Measurements from ENCODE around the gene HIVEP3.

Gene HIVEP3

DNA sequence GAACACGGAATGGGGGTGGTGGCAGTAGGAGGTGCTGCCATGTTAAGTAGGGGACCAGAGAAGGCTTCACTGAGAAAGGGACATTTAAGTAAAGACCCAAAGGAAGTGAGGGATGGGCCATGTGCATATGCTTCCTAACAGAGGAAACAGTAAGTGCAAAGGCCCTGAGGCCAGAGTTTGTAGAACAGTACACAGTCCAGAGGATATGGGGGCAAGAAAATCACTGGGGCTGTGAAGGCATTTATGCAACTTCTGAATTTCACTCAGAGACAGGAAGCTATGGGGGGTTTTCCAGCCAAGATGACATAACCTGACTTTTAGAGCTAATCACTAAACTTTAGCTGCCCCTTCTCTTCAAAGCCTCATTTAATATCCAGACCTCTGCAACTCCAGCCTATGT lies 231.7 kb downstream of the HIVEP3 start:
- no peaks in the 10 kb centered on the region for H3K27me3 ChIP-seq (replicated peaks in 2 of 5; ENCODE audit: control insufficient read depth in 4 of 5, insufficient read depth in 5 of 5, low read length in 4 of 5)
- H3K4me3 ChIP-seq (ENCODE audit: control insufficient read depth in 1 of 7, extremely low read depth in 1 of 7, insufficient read depth in 4 of 7, low read depth in 2 of 7, low read length in 6 of 7) = no peak overlapping the region
- peaks cover 10 to 38% (median 24%) of the 10 kb centered on the region in 4 experiments for H3K4me1 ChIP-seq (ENCODE audit: control extremely low read depth in 1 of 4, control insufficient read depth in 4 of 4, insufficient read depth in 4 of 4, low read length in 3 of 4)
- H3K27ac ChIP-seq (ENCODE audit: insufficient read depth in 1 of 2, low read depth in 1 of 2, low read length in 2 of 2, poor library complexity in 1 of 2, severe bottlenecking in 2 of 2) = no peak overlapping the region
- ChIA-PET POLR2A (no interaction called here), CTCF (interaction anchor here (0.9 to 1.6 kb wide), 2 partner anchors 27 to 32 kb away, joined by 3 to 5 read pairs; no protein-coding TSS in a partner anchor)
- WGBS (ENCODE audit: insufficient coverage) = 100% methylated on average over 1 of the region's 1 CpG
- no peak for DNase-seq
- H3K36me3 ChIP-seq (ENCODE audit: control insufficient read depth in 4 of 4, insufficient read depth in 4 of 4, low read length in 3 of 4) = no peaks in the 10 kb centered on the region
- H3K9me3 ChIP-seq (ENCODE audit: control extremely low read depth in 1 of 5, control insufficient read depth in 4 of 5, insufficient read depth in 2 of 5, low read depth in 1 of 5, low read length in 4 of 5) = no peaks in the 10 kb centered on the region

DNA sequence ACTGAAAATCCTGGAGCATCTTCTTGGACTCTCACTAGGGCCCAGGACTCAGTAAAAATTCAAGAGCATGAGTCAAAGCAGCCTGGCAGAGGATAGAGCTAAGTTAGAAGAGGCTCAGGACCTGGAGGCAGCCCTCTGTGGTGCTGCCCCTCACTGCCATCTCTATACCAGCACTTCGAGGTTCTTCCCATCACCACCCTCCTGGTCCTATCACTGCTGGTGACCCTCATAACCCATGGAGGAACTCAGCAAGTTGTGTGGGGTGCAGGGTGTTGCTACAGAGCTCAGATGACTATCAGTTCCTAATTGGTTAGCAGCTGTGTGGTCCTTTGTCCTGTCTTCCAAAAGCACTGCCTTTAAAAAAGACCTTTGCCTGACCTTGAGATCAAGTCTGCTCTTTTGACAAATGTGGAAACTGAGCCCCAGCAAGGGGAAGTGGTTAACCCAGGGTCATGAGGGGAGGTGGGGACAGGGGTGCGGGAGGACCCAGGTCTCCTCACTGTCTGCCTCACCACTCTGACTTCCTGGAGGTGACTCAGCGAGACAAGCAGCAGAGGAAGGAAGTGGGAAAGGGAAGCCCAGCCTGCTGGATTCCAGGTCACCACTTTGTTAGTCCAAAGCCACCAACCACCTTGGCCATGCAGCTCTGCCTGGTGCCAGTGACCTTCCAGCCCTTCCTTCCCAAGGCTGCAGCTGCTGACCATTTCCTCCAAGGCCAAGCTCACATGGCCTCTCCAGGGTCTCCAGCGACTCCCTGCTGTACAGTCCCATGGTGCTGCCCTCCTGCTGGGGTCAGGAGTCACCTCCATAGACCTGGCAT lies 234.8 kb downstream of the HIVEP3 start:
- WGBS (ENCODE audit: insufficient coverage) = 21% methylated on average over 3 of the region's 4 CpGs
- no peaks in the 10 kb centered on the region for H3K27me3 ChIP-seq (replicated peaks in 2 of 5; ENCODE audit: control insufficient read depth in 4 of 5, insufficient read depth in 5 of 5, low read length in 4 of 5)
- H3K4me3 ChIP-seq (ENCODE audit: control insufficient read depth in 1 of 7, extremely low read depth in 1 of 7, insufficient read depth in 4 of 7, low read depth in 2 of 7, low read length in 6 of 7) = peak overlapping the region in 1 of 7 experiments; percentile 14
- H3K36me3 ChIP-seq (ENCODE audit: control insufficient read depth in 4 of 4, insufficient read depth in 4 of 4, low read length in 3 of 4) = no peaks in the 10 kb centered on the region
- ChIA-PET CTCF (interaction anchor here (0.7 to 0.9 kb wide), 3 partner anchors 11 to 15 kb away, joined by 3 to 4 read pairs (median 3); no protein-coding TSS in a partner anchor), POLR2A (no interaction called here)
- H3K27ac ChIP-seq (ENCODE audit: insufficient read depth in 1 of 2, low read depth in 1 of 2, low read length in 2 of 2, poor library complexity in 1 of 2, severe bottlenecking in 2 of 2) = no peak overlapping the region
- no peaks in the 10 kb centered on the region for H3K9me3 ChIP-seq (ENCODE audit: control extremely low read depth in 1 of 5, control insufficient read depth in 4 of 5, insufficient read depth in 2 of 5, low read depth in 1 of 5, low read length in 4 of 5)
- peaks cover 10 to 38% (median 24%) of the 10 kb centered on the region in 4 experiments for H3K4me1 ChIP-seq (ENCODE audit: control extremely low read depth in 1 of 4, control insufficient read depth in 4 of 4, insufficient read depth in 4 of 4, low read length in 3 of 4)
- DNase-seq = peak; percentile 21 to 56 (median 43)

DNA sequence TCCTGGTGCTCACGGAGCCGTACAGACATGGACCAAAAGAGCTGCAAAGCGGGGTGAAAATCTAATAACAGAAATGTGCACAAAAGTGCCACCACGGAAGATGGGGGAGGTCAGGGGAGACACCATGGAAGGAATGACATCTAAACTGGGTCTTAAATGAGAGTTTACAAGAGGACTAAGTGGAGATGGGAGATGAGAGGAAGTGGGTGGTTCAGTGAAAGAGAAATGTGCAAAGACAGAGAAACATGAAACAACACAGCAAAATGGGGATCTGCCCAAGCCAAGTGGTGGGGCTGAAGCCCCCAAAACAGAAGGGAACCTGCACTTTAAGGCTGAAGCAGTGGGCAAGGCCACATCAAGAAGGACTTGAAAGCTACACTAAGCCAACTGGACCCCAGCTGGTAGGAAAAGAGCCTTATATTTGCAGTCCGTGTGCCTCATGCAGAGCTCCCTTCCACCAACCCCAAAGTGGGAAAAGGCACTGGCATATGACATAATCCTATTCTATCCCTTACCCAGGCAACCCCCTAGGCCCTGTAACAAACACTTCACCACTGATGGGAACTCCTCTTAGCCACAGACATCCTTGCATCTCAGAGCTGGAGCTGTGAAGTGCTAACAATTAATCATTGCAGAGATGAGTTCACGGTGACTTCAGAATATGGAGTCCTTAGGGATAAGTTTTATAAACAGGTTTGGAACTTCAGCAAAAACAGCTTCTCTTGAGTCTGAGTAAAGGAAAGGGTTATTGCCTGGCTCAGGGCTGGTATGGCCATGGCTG lies 235.7 kb downstream of the HIVEP3 start:
- H3K27ac ChIP-seq (ENCODE audit: insufficient read depth in 1 of 2, low read depth in 1 of 2, low read length in 2 of 2, poor library complexity in 1 of 2, severe bottlenecking in 2 of 2) = no peak overlapping the region
- H3K27me3 ChIP-seq (replicated peaks in 2 of 5; ENCODE audit: control insufficient read depth in 4 of 5, insufficient read depth in 5 of 5, low read length in 4 of 5) = no peaks in the 10 kb centered on the region
- peaks cover 10 to 43% (median 25%) of the 10 kb centered on the region in 4 experiments for H3K4me1 ChIP-seq (ENCODE audit: control extremely low read depth in 1 of 4, control insufficient read depth in 4 of 4, insufficient read depth in 4 of 4, low read length in 3 of 4)
- POLR2A ChIA-PET = no interaction called here
- DNase-seq = no peak
- no peaks in the 10 kb centered on the region for H3K36me3 ChIP-seq (ENCODE audit: control insufficient read depth in 4 of 4, insufficient read depth in 4 of 4, low read length in 3 of 4)
- 93% methylated on average over 4 of the region's 6 CpGs for WGBS (ENCODE audit: insufficient coverage)
- CTCF ChIA-PET = interaction anchor here (0.9 kb wide), 1 partner anchor 12 kb away, joined by 3 read pairs; no protein-coding TSS in a partner anchor
- no peak overlapping the region for H3K4me3 ChIP-seq (ENCODE audit: control insufficient read depth in 1 of 7, extremely low read depth in 1 of 7, insufficient read depth in 4 of 7, low read depth in 2 of 7, low read length in 6 of 7)
- no peaks in the 10 kb centered on the region for H3K9me3 ChIP-seq (ENCODE audit: control extremely low read depth in 1 of 5, control insufficient read depth in 4 of 5, insufficient read depth in 2 of 5, low read depth in 1 of 5, low read length in 4 of 5)

DNA sequence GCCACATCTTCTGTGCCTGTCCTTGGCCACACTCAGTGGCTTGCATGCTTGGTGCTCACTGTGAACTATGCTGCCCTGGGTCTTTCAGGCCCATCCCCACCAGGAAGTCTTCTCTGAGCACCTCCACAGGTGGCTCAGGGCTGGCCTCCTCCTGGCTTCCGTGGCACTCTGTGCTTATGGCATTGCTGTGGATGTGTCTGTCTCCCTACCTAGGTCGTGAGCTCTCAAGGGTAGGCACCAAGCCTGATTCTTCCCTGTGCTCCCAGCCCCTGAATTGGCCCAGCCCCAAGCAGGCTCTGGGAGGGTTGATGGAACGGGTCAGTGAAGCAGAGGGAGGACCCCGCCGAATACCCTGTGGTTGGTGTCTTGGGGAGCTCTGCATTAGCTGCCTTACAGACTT lies 236.6 kb downstream of the HIVEP3 start:
- ChIA-PET POLR2A (no interaction called here), CTCF (interaction anchor here (0.9 to 1.2 kb wide), 3 partner anchors 8 to 29 kb away, joined by 3 read pairs; no protein-coding TSS in a partner anchor)
- H3K27ac ChIP-seq (ENCODE audit: insufficient read depth in 1 of 2, low read depth in 1 of 2, low read length in 2 of 2, poor library complexity in 1 of 2, severe bottlenecking in 2 of 2) = no peak overlapping the region
- WGBS (ENCODE audit: insufficient coverage) = 95% methylated on average over 2 of the region's 5 CpGs
- no peaks in the 10 kb centered on the region for H3K9me3 ChIP-seq (ENCODE audit: control extremely low read depth in 1 of 5, control insufficient read depth in 4 of 5, insufficient read depth in 2 of 5, low read depth in 1 of 5, low read length in 4 of 5)
- H3K36me3 ChIP-seq (ENCODE audit: control insufficient read depth in 4 of 4, insufficient read depth in 4 of 4, low read length in 3 of 4) = no peaks in the 10 kb centered on the region
- peaks cover 10 to 40% (median 25%) of the 10 kb centered on the region in 4 experiments for H3K4me1 ChIP-seq (ENCODE audit: control extremely low read depth in 1 of 4, control insufficient read depth in 4 of 4, insufficient read depth in 4 of 4, low read length in 3 of 4)
- H3K27me3 ChIP-seq (replicated peaks in 2 of 5; ENCODE audit: control insufficient read depth in 4 of 5, insufficient read depth in 5 of 5, low read length in 4 of 5) = no peaks in the 10 kb centered on the region
- H3K4me3 ChIP-seq (ENCODE audit: control insufficient read depth in 1 of 7, extremely low read depth in 1 of 7, insufficient read depth in 4 of 7, low read depth in 2 of 7, low read length in 6 of 7) = no peak overlapping the region
- no peak for DNase-seq

DNA sequence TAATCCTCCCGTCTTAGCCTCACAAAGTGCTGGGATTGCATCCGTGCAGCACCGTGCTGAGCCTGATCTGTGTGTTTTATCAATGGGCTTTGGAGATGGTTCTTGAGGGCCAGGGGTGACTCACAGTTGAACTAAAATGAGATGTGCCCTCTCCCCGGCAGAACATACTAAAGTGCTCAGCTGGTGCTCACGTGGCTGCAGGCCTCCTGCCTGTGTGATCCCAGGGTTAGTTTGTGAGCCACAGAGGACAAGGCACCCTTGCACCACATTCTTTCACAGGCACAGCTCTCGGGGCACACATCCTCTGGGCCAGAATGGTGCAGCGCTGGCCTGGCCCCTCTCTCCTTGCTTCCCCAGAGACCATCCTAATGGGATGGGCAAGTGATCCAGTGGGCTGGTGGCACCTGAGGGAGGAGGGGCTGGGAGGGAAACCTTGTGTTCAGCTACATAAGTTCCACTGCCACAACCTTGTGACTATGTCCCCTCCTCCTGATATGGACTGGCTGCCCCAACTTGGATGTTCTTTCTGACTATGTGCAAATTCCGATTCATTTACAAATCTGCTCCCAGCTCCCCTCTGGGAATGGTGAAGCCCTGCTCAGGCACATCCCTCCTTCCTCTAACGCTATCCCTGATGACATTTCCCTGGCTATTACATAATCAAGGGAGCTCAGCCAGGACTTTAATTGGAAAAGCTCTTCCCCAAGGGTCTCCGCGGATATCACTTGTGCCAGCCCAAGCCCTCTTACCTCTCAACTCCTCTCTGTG lies 237.2 kb downstream of the HIVEP3 start:
- peaks cover 10 to 38% (median 25%) of the 10 kb centered on the region in 4 experiments for H3K4me1 ChIP-seq (ENCODE audit: control extremely low read depth in 1 of 4, control insufficient read depth in 4 of 4, insufficient read depth in 4 of 4, low read length in 3 of 4)
- ChIA-PET POLR2A (no interaction called here), CTCF (interaction anchor here (0.9 to 1.2 kb wide), 5 partner anchors 8 to 29 kb away, joined by 3 to 4 read pairs (median 3); no protein-coding TSS in a partner anchor)
- H3K27ac ChIP-seq (ENCODE audit: insufficient read depth in 1 of 2, low read depth in 1 of 2, low read length in 2 of 2, poor library complexity in 1 of 2, severe bottlenecking in 2 of 2) = no peak overlapping the region
- 94% methylated on average over 8 of the region's 11 CpGs for WGBS (ENCODE audit: insufficient coverage)
- no peaks in the 10 kb centered on the region for H3K27me3 ChIP-seq (replicated peaks in 2 of 5; ENCODE audit: control insufficient read depth in 4 of 5, insufficient read depth in 5 of 5, low read length in 4 of 5)
- no peaks in the 10 kb centered on the region for H3K36me3 ChIP-seq (ENCODE audit: control insufficient read depth in 4 of 4, insufficient read depth in 4 of 4, low read length in 3 of 4)
- no peak overlapping the region for H3K4me3 ChIP-seq (ENCODE audit: control insufficient read depth in 1 of 7, extremely low read depth in 1 of 7, insufficient read depth in 4 of 7, low read depth in 2 of 7, low read length in 6 of 7)
- no peaks in the 10 kb centered on the region for H3K9me3 ChIP-seq (ENCODE audit: control extremely low read depth in 1 of 5, control insufficient read depth in 4 of 5, insufficient read depth in 2 of 5, low read depth in 1 of 5, low read length in 4 of 5)
- no peak for DNase-seq

DNA sequence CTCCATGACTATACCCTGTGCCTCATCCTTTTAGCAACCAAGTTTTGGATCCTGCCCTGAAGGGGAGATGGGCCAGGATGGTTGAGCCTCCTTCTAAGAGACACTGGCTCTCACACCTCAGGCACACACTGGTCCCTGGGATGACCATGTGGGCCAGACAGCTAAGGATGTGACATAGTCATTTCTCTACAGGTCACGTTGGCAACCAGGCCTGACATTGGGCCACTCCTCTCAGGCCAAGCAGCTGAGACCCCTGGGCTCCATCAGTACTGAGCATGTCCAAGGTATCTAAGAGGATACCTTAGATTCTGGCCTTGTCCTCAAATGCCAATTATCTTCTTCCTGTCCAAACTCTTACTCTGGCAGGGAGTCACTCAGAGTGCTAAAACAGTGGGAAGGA lies 238.7 kb downstream of the HIVEP3 start:
- H3K4me1 ChIP-seq (ENCODE audit: control extremely low read depth in 1 of 4, control insufficient read depth in 4 of 4, insufficient read depth in 4 of 4, low read length in 3 of 4) = peaks cover 10 to 30% (median 23%) of the 10 kb centered on the region in 4 experiments
- POLR2A ChIA-PET = no interaction called here

More for the DNA sequence above, 238.7 kb downstream of the HIVEP3 start:
- Histone ChIP-seq H3K36me3 (ENCODE audit: control insufficient read depth in 4 of 4, insufficient read depth in 4 of 4, low read length in 3 of 4) (no peaks in the 10 kb centered on the region), H3K27me3 (replicated peaks in 2 of 5; ENCODE audit: control insufficient read depth in 4 of 5, insufficient read depth in 5 of 5, low read length in 4 of 5) (no peaks in the 10 kb centered on the region), H3K9me3 (ENCODE audit: control extremely low read depth in 1 of 5, control insufficient read depth in 4 of 5, insufficient read depth in 2 of 5, low read depth in 1 of 5, low read length in 4 of 5) (no peaks in the 10 kb centered on the region), H3K27ac (ENCODE audit: insufficient read depth in 1 of 2, low read depth in 1 of 2, low read length in 2 of 2, poor library complexity in 1 of 2, severe bottlenecking in 2 of 2) (no peak overlapping the region), H3K4me3 (ENCODE audit: control insufficient read depth in 1 of 7, extremely low read depth in 1 of 7, insufficient read depth in 4 of 7, low read depth in 2 of 7, low read length in 6 of 7) (no peak overlapping the region)
- CTCF ChIA-PET = interaction anchor here (1.2 to 1.7 kb wide), 2 partner anchors 17 to 29 kb away, joined by 4 to 11 read pairs; no protein-coding TSS in a partner anchor
- no peak for DNase-seq
- WGBS (ENCODE audit: insufficient coverage) = 100% methylated on average over 1 of the region's 1 CpG

Measured in common myeloid progenitor, CD34-positive (primary cell).